Measurements from ENCODE around the gene SPG7.
"Not testable (repeated sequence)": the region's sequence is repeated elsewhere in the genome, so short reads cannot be mapped to it uniquely, and the experiment has no call there.

The SPG7 gene

DNA sequence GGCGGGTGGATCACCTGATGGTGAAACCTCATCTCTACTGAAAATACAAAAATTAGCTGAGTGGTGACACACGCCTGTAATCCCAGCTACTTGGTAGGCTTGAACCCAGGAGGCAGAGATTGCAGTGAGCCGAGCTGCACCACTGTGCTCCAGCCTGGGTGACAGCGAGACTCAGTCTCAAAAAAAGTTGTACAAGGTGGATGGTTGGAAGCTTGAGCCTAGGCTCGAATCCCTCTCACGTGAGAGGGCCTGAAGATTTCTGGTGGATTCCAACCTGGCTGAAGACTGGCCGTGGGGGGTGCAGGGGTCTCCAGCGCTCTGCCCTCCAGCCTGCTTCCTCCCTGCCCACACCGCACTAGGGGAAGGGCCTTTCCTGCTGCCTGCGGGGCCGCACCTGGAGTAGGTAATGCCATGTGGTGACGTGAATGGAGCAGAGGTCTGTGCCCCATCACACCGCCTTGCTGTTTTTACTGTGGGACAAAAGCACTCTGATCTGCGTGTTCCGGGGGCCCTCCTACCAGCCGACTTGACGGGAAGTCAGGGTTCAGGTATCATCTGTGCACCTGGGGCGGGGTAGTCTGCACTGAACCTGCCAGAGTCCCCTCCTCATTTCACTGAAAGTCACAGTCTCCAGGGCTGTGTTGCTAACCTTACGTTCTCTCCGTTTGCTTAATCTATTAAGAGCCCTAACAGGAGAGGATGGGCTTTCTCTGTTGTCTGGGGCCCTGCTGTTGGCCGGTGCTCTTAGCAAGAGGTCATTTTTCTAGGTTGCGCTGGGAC, 56.5 kb downstream of the SPG7 start:
- no peaks in the 10 kb centered on the region for H3K27me3 ChIP-seq (ENCODE audit: control insufficient read depth, insufficient read depth, low read length)
- H3K4me3 ChIP-seq (ENCODE audit: low read length) = no peak overlapping the region
- H3K9me3 ChIP-seq (ENCODE audit: control insufficient read depth, insufficient read depth, low read length) = no peaks in the 10 kb centered on the region
- no CpG with 5 or more reads among the region's 22 CpGs for WGBS (ENCODE audit: insufficient coverage, insufficient read length)
- H3K4me1 ChIP-seq (ENCODE audit: control insufficient read depth, insufficient read depth, low read length) = peaks cover 4% of the 10 kb centered on the region
- peaks cover 34% of the 10 kb centered on the region for H3K36me3 ChIP-seq (ENCODE audit: control insufficient read depth, insufficient read depth, low read length)
- no peak overlapping the region for H3K27ac ChIP-seq (ENCODE audit: low read length)
- DNase-seq (ENCODE audit: low read depth, low spot score) = no peak

- Histone ChIP-seq H3K4me1 (ENCODE audit: control insufficient read depth, insufficient read depth, low read length) (peaks cover 4% of the 10 kb centered on the region), H3K27ac (ENCODE audit: low read length) (no peak overlapping the region), H3K27me3 (ENCODE audit: control insufficient read depth, insufficient read depth, low read length) (no peaks in the 10 kb centered on the region), H3K4me3 (ENCODE audit: low read length) (no peak overlapping the region; the same call in 1 of the 2 replicates), H3K36me3 (ENCODE audit: control insufficient read depth, insufficient read depth, low read length) (peaks cover 34% of the 10 kb centered on the region), H3K9me3 (ENCODE audit: control insufficient read depth, insufficient read depth, low read length) (no peaks in the 10 kb centered on the region)
- WGBS (ENCODE audit: insufficient coverage, insufficient read length) = no CpG with 5 or more reads among the region's 3 CpGs
- no peak for DNase-seq (ENCODE audit: low read depth, low spot score)
These were observed 57.0 kb downstream of the SPG7 start for GRCh38 chr16:89565256-89565505.

- H3K36me3 ChIP-seq (ENCODE audit: control insufficient read depth, insufficient read depth, low read length) = peaks cover 34% of the 10 kb centered on the region
- no CpG with 5 or more reads among the region's 46 CpGs for WGBS (ENCODE audit: insufficient coverage, insufficient read length)
- no peak for DNase-seq (ENCODE audit: low read depth, low spot score)
- H3K9me3 ChIP-seq (ENCODE audit: control insufficient read depth, insufficient read depth, low read length) = no peaks in the 10 kb centered on the region
- H3K27me3 ChIP-seq (ENCODE audit: control insufficient read depth, insufficient read depth, low read length) = no peaks in the 10 kb centered on the region
- H3K4me3 ChIP-seq (ENCODE audit: low read length) = peak overlapping the region; percentile 15; the same call in 1 of the 2 replicates
- no peak overlapping the region for H3K27ac ChIP-seq (ENCODE audit: low read length)
- H3K4me1 ChIP-seq (ENCODE audit: control insufficient read depth, insufficient read depth, low read length) = peaks cover 4% of the 10 kb centered on the region
These were observed 57.5 kb downstream of the SPG7 start for GRCh38 chr16:89565506-89566372.

DNA sequence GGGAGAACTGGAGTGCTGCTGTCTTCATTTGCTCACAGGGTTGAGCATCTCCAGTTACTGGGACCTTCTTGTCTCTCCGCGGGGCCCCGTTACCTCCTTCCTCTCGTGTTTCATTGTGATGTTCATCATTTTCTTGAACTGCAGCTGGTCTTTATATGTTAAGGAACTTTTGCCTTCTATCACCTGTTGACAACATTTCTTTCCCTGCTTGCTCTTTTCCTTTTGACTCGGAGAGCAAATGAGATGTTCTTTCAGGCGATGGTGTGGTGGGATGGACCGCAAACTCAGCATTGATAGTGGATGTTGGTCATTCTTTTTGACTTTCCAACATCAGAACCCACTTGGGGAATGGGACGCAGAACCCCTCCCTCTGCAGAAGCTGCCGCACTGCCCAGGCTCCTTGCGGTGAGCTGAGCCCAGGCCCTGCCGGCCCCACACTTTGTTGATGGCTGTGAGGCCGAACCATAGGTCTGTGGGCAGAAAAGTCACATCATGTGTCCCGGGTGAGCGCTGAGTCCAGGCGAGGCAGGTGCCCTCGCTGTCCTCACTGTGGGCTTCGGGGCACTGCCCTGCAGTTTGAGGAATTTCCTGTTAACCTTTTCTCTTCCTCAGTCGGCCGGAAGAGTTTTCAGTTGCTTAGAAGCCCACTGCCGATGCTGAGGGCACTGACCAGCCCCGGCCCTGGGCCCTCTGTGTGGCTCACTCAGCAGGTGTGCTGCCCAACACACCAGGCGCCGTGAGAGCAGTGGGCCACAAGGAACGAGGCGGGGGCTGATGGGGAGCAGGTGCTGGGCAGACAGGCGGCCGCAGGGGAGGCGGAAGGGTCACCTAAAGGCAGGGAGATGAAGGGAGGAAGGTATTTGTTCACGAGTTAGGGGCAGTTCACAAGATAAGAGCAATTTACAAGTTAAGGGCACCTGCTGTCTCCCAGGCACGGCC, 59.7 kb downstream of the SPG7 start:
- Histone ChIP-seq H3K36me3 (ENCODE audit: control insufficient read depth, insufficient read depth, low read length) (peaks cover 16% of the 10 kb centered on the region), H3K4me1 (ENCODE audit: control insufficient read depth, insufficient read depth, low read length) (peaks cover 2% of the 10 kb centered on the region; the same call in 1 of the 2 replicates), H3K9me3 (ENCODE audit: control insufficient read depth, insufficient read depth, low read length) (no peaks in the 10 kb centered on the region), H3K27me3 (ENCODE audit: control insufficient read depth, insufficient read depth, low read length) (no peaks in the 10 kb centered on the region), H3K4me3 (ENCODE audit: low read length) (no peak overlapping the region), H3K27ac (ENCODE audit: low read length) (no peak overlapping the region)
- no peak for DNase-seq (ENCODE audit: low read depth, low spot score)
- WGBS (ENCODE audit: insufficient coverage, insufficient read length) = no CpG with 5 or more reads among the region's 30 CpGs

DNA sequence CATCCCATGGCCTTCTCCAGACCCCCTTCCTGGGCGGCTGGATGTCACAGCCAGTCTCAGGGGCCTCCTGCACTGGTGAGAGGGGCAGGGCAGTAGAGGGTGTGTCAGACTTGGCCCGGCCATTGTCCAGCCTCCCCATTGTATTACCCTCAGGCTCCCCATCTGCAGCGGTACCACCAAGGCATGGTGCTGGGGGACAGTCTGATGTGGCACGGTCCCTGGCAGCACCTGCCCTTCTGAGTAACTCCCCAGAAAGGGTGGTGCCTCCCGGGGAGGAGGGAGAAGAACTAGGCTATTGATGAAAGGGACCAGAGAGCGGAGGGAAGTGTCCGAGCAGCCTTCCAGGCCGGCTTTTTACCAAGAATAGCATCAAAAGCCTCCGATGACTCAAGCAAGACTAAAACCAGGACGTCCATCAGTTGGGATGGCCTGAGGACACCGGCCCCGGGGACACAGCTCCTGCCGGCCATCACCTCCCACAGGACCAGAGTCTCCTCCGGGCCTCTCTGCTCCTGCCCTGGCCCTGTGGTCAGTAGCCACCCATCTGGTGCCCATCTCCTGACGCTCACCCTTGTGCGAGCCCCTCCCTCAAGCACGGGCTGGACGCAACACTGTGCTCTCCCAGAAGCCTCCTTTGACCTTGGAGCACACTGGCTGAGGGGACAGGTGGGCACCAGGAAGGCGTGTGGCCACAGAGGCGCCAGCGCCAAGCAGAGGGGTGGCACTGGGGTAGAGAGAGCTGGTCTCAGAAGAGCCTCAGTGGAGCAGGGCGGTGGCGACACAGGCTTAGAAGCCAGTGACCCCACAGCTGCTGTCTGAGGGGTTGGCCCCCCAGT, 61.5 kb downstream of the SPG7 start:
- Histone ChIP-seq H3K27ac (ENCODE audit: low read length) (no peak overlapping the region), H3K36me3 (ENCODE audit: control insufficient read depth, insufficient read depth, low read length) (no peaks in the 10 kb centered on the region), H3K4me1 (ENCODE audit: control insufficient read depth, insufficient read depth, low read length) (peaks cover 3% of the 10 kb centered on the region; the same call in 1 of the 2 replicates), H3K4me3 (ENCODE audit: low read length) (no peak overlapping the region), H3K9me3 (ENCODE audit: control insufficient read depth, insufficient read depth, low read length) (no peaks in the 10 kb centered on the region), H3K27me3 (ENCODE audit: control insufficient read depth, insufficient read depth, low read length) (no peaks in the 10 kb centered on the region)
- no peak for DNase-seq (ENCODE audit: low read depth, low spot score)
- whole genome bisulfite sequencing (ENCODE audit: insufficient coverage, insufficient read length) = no CpG with 5 or more reads among the region's 23 CpGs

GRCh38 chr16:89570342-89570923, 62.2 kb downstream of the SPG7 start:
- Histone ChIP-seq H3K4me1 (ENCODE audit: control insufficient read depth, insufficient read depth, low read length) (peaks cover 2% of the 10 kb centered on the region; the same call in 1 of the 2 replicates), H3K4me3 (ENCODE audit: low read length) (no peak overlapping the region), H3K36me3 (ENCODE audit: control insufficient read depth, insufficient read depth, low read length) (no peaks in the 10 kb centered on the region), H3K27me3 (ENCODE audit: control insufficient read depth, insufficient read depth, low read length) (no peaks in the 10 kb centered on the region), H3K9me3 (ENCODE audit: control insufficient read depth, insufficient read depth, low read length) (no peaks in the 10 kb centered on the region), H3K27ac (ENCODE audit: low read length) (no peak overlapping the region)
- DNase-seq (ENCODE audit: low read depth, low spot score) = no peak
- no CpG with 5 or more reads among the region's 30 CpGs for WGBS (ENCODE audit: insufficient coverage, insufficient read length)

GRCh38 chr16:89570983-89571598, 62.9 kb downstream of the SPG7 start:
- H3K9me3 ChIP-seq (ENCODE audit: control insufficient read depth, insufficient read depth, low read length); H3K4me3 ChIP-seq (ENCODE audit: low read length); H3K27me3 ChIP-seq (ENCODE audit: control insufficient read depth, insufficient read depth, low read length); H3K27ac ChIP-seq (ENCODE audit: low read length); H3K36me3 ChIP-seq (ENCODE audit: control insufficient read depth, insufficient read depth, low read length); H3K4me1 ChIP-seq (ENCODE audit: control insufficient read depth, insufficient read depth, low read length); DNase-seq (ENCODE audit: low read depth, low spot score): not testable (repeated sequence)
- WGBS (ENCODE audit: insufficient coverage, insufficient read length) = no CpG with 5 or more reads among the region's 36 CpGs

- Histone ChIP-seq H3K9me3 (ENCODE audit: control insufficient read depth, insufficient read depth, low read length) (no peaks in the 10 kb centered on the region), H3K4me1 (ENCODE audit: control insufficient read depth, insufficient read depth, low read length) (peaks cover 2% of the 10 kb centered on the region), H3K4me3 (ENCODE audit: low read length) (no peak overlapping the region), H3K27ac (ENCODE audit: low read length) (no peak overlapping the region), H3K27me3 (ENCODE audit: control insufficient read depth, insufficient read depth, low read length) (peaks cover 4% of the 10 kb centered on the region; the same call in 1 of the 2 replicates), H3K36me3 (ENCODE audit: control insufficient read depth, insufficient read depth, low read length) (no peaks in the 10 kb centered on the region; the same call in 1 of the 2 replicates)
- WGBS (ENCODE audit: insufficient coverage, insufficient read length) = no CpG with 5 or more reads among the region's 18 CpGs
- DNase-seq (ENCODE audit: low read depth, low spot score) = no peak
These were observed 63.4 kb downstream of the SPG7 start for GRCh38 chr16:89571636-89572035.

DNA sequence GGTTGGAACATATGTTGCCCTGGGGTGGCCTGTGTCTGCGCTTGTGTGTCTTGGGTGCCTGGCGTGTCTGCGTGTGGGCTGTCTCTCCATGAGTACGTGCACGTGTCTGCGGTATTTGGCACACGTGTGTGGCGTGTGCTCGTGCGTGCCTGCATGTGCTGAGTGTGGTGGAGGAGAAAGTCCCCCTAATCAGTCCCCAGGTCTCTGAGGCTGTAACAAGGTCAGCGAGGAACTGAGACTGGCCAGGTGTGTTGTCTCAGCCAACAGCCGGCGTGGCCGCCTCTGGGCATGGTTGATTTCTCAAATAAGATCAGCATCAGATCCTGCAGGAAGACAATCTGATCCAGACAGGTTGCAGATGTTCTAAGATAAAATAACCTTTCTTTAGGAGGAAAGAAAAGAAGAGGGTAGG, 63.9 kb downstream of the SPG7 start:
- Histone ChIP-seq H3K36me3 (ENCODE audit: control insufficient read depth, insufficient read depth, low read length) (no peaks in the 10 kb centered on the region; the same call in 1 of the 2 replicates), H3K27me3 (ENCODE audit: control insufficient read depth, insufficient read depth, low read length) (peaks cover 4% of the 10 kb centered on the region; the same call in 1 of the 2 replicates), H3K9me3 (ENCODE audit: control insufficient read depth, insufficient read depth, low read length) (no peaks in the 10 kb centered on the region), H3K4me3 (ENCODE audit: low read length) (no peak overlapping the region), H3K27ac (ENCODE audit: low read length) (no peak overlapping the region), H3K4me1 (ENCODE audit: control insufficient read depth, insufficient read depth, low read length) (peaks cover 2% of the 10 kb centered on the region)
- DNase-seq (ENCODE audit: low read depth, low spot score) = no peak
- WGBS (ENCODE audit: insufficient coverage, insufficient read length) = no CpG with 5 or more reads among the region's 14 CpGs

Measured in iPS DF 6.9 (cell line).